ENCODE measurements around the gene PLB1.

- TF ChIP-seq CTCF (IDR thresholded peaks at IDR 0.05; ENCODE audit: insufficient read depth, low read length) (no peak), POLR2AphosphoS5 (IDR thresholded peaks at IDR 0.05; ENCODE audit: low read depth) (no peak), GABPA (IDR thresholded peaks at IDR 0.05; ENCODE audit: low read depth) (no peak), REST (IDR thresholded peaks at IDR 0.05; ENCODE audit: insufficient replicate concordance, low read depth) (no peak)
Measured at GRCh38 chr2:28587526-28588291, 91.8 kb downstream of the PLB1 start.
